GM23338 (cell line): ENCODE results near the gene SLC26A6. TPM values are rescaled to one million over a fixed set of nuclear protein-coding genes. Genes with fewer than 3 reads are reported as not detected.

Experiments used
- ATAC-seq: fragments of 200-7000 bp; cut with Tn5 transposase; 3 replicates; pipeline ENCODE4 v1.9.1; 2020
- DNase-seq: peaks from one replicate; pipeline ENCODE4 v3.0.0-alpha.2; 2015; ENCODE audit warnings: low spot score
- H2AFZ ChIP-seq: fragments of 200-600 bp; sonication (generic); 2 replicates; pipeline ENCODE4 v1.8.0; 2016; ENCODE audit warnings: antibody characterized with exemption, mild to moderate bottlenecking, moderate library complexity
- H3F3A ChIP-seq: fragments of 200-600 bp; sonication (generic); replicated peaks from 2 replicates; pipeline ENCODE4 v1.8.0; 2017; ENCODE audit warnings: antibody characterized with exemption, mixed run types, low read depth
- H3K27ac ChIP-seq: fragments of 200-600 bp; sonication (generic); 2 replicates; pipeline ENCODE4 v1.6.1; 2016; ENCODE audit warnings: low read depth
- H3K27me3 ChIP-seq: fragments of 200-600 bp; sonication (generic); 2 replicates; pipeline ENCODE4 v1.8.0; 2016; ENCODE audit warnings: mild to moderate bottlenecking, mixed run types, moderate library complexity; ENCODE audit not compliant: insufficient read depth
- H3K36me3 ChIP-seq: fragments of 200-600 bp; sonication (generic); 2 replicates; pipeline ENCODE4 v1.8.0; 2016; ENCODE audit warnings: mild to moderate bottlenecking; ENCODE audit not compliant: insufficient read depth
- H3K4me1 ChIP-seq: fragments of 200-600 bp; sonication (generic); 2 replicates; pipeline ENCODE4 v1.8.0; 2016; ENCODE audit warnings: mild to moderate bottlenecking, moderate library complexity; ENCODE audit not compliant: insufficient read depth
- H3K4me2 ChIP-seq: fragments of 200-600 bp; sonication (generic); 2 replicates; pipeline ENCODE4 v1.7.1; 2017; ENCODE audit warnings: mixed run types
- H3K4me3 ChIP-seq: fragments of 200-600 bp; sonication (generic); 2 replicates; pipeline ENCODE4 v1.6.1; 2016; ENCODE audit warnings: mixed run types
- H3K79me2 ChIP-seq: fragments of 200-600 bp; sonication (generic); replicated peaks from 2 replicates; pipeline ENCODE4 v1.8.0; 2017; ENCODE audit warnings: mild to moderate bottlenecking; ENCODE audit not compliant: insufficient read depth
- H3K9me2 ChIP-seq: fragments of 200-600 bp; sonication (generic); 2 replicates; pipeline ENCODE4 v1.8.0; 2017; ENCODE audit not compliant: insufficient read depth
- H4K20me1 ChIP-seq: fragments of 200-600 bp; sonication (generic); replicated peaks from 2 replicates; pipeline ENCODE4 v1.8.0; 2017; ENCODE audit warnings: mild to moderate bottlenecking; ENCODE audit not compliant: insufficient read depth
- H3K27ac Mint-ChIP-seq: 2 replicates; pipeline ENCODE4 v1.8.0; 2020; ENCODE audit warnings: inconsistent platforms, mild to moderate bottlenecking, moderate library complexity, mixed read lengths
- H3K27me3 Mint-ChIP-seq: 3 replicates; pipeline ENCODE4 v1.8.0; 2022; ENCODE audit warnings: low read depth, mild to moderate bottlenecking, moderate library complexity, mixed read lengths, inconsistent platforms; ENCODE audit not compliant: insufficient read depth, poor library complexity
- H3K36me3 Mint-ChIP-seq: 3 replicates; pipeline ENCODE4 v1.8.0; 2021; ENCODE audit warnings: low read depth, mild to moderate bottlenecking, inconsistent platforms, moderate library complexity, mixed read lengths
- H3K4me1 Mint-ChIP-seq: 3 replicates; pipeline ENCODE4 v1.8.0; 2020; ENCODE audit warnings: mild to moderate bottlenecking, inconsistent platforms, mixed read lengths
- H3K4me3 Mint-ChIP-seq: 3 replicates; pipeline ENCODE4 v1.8.0; 2021; ENCODE audit warnings: moderate library complexity, mild to moderate bottlenecking, inconsistent platforms, mixed read lengths
- H3K9me3 Mint-ChIP-seq: 3 replicates; pipeline ENCODE4 v1.8.0; 2020; ENCODE audit warnings: moderate library complexity, mild to moderate bottlenecking, inconsistent platforms, mixed read lengths
- CREB1 ChIP-seq: fragments of 250-450 bp; sonication (Bioruptor Pico); IDR thresholded peaks from 2 replicates; pipeline ENCODE4 v1.5.0; 2020; ENCODE audit warnings: low read depth, mild to moderate bottlenecking, moderate library complexity
- ETS1 ChIP-seq: IDR thresholded peaks from 2 replicates; pipeline ENCODE4 v1.6.1; 2016; ENCODE audit warnings: antibody characterized with exemption
- EZH2 ChIP-seq: fragments of 200-600 bp; sonication (generic); IDR thresholded peaks from one replicate; pipeline ENCODE4 v1.8.0; 2017; ENCODE audit warnings: antibody characterized with exemption, mild to moderate bottlenecking, low read depth; ENCODE audit not compliant: unreplicated experiment
- EZH2phosphoT487 ChIP-seq: fragments of 200-600 bp; sonication (generic); IDR thresholded peaks from one replicate; pipeline ENCODE4 v1.8.1; 2018; ENCODE audit warnings: antibody characterized with exemption; ENCODE audit not compliant: unreplicated experiment
- JUNB ChIP-seq: IDR thresholded peaks from one replicate; pipeline ENCODE4 v1.6.1; 2016; ENCODE audit warnings: antibody characterized with exemption; ENCODE audit not compliant: unreplicated experiment
- NANOG ChIP-seq: IDR thresholded peaks from 2 replicates; pipeline ENCODE4 v1.6.1; 2016; ENCODE audit warnings: antibody characterized with exemption, borderline replicate concordance
- POLR2AphosphoS5 ChIP-seq: IDR thresholded peaks from 2 replicates; pipeline ENCODE4 v1.6.1; 2016; ENCODE audit warnings: antibody characterized with exemption, low read depth
- REST ChIP-seq: IDR thresholded peaks from one replicate; pipeline ENCODE4 v1.6.1; 2018; ENCODE audit warnings: antibody characterized with exemption; ENCODE audit not compliant: unreplicated experiment
- ZNF114 ChIP-seq: fragments of 250-450 bp; sonication (Bioruptor Pico); IDR thresholded peaks from 2 replicates; pipeline ENCODE4 v1.5.0; 2020; ENCODE audit warnings: mild to moderate bottlenecking, moderate library complexity
- ZNF331 ChIP-seq: fragments of 250-450 bp; sonication (Bioruptor Pico); IDR thresholded peaks from 2 replicates; pipeline ENCODE4 v1.5.0; 2020; ENCODE audit warnings: low read depth, mild to moderate bottlenecking, moderate library complexity
- polyA plus RNA-seq: library from polyadenylated mRNA; unstranded; fragments of >200 nt; fragmentation: Nextera tagmentation; extraction: Ambion mirVana; gene quantifications from 2 replicates; pipeline ENCODE4 v1.2.1, GENCODE V29; 2016
- total RNA-seq: library from RNA; depleted of rRNA; stranded (reverse); fragments of >200 nt; shearing (Covaris generic); gene quantifications from 2 replicates; pipeline ENCODE4 v1.2.3, GENCODE V29; 2014
- TF ChIP-seq, protein P1 (sequence below), 2 experiments: fragments of 200-600 bp in 1 of 2; sonication (generic) in 1 of 2; conservative IDR thresholded peaks; 2 replicates each; pipeline versions ENCODE4 v1.5.1 to v1.6.1; 2016 to 2017; ENCODE audit warnings: antibody characterized with exemption in 2 of 2, low read depth in 2 of 2, mild to moderate bottlenecking in 2 of 2, moderate library complexity in 1 of 2

The SLC26A6 gene
- total and polyA plus RNA-seq, 2 experiments from 2014 or later = 34.3 to 96.4 TPM

GRCh38 chr3:48651771-48652170, 16.5 kb upstream of the SLC26A6 start (continued):
- TF ChIP-seq, protein P1, sequence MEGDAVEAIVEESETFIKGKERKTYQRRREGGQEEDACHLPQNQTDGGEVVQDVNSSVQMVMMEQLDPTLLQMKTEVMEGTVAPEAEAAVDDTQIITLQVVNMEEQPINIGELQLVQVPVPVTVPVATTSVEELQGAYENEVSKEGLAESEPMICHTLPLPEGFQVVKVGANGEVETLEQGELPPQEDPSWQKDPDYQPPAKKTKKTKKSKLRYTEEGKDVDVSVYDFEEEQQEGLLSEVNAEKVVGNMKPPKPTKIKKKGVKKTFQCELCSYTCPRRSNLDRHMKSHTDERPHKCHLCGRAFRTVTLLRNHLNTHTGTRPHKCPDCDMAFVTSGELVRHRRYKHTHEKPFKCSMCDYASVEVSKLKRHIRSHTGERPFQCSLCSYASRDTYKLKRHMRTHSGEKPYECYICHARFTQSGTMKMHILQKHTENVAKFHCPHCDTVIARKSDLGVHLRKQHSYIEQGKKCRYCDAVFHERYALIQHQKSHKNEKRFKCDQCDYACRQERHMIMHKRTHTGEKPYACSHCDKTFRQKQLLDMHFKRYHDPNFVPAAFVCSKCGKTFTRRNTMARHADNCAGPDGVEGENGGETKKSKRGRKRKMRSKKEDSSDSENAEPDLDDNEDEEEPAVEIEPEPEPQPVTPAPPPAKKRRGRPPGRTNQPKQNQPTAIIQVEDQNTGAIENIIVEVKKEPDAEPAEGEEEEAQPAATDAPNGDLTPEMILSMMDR (conservative IDR thresholded peaks at IDR 0.05; ENCODE audit: low read depth in 2 of 2) = no peak
- TF ChIP-seq ETS1 (no peak), EZH2phosphoT487 (no peak), NANOG (no peak), ZNF114 (CRISPR knock-in tag) (no peak), JUNB (no peak)

DNA sequence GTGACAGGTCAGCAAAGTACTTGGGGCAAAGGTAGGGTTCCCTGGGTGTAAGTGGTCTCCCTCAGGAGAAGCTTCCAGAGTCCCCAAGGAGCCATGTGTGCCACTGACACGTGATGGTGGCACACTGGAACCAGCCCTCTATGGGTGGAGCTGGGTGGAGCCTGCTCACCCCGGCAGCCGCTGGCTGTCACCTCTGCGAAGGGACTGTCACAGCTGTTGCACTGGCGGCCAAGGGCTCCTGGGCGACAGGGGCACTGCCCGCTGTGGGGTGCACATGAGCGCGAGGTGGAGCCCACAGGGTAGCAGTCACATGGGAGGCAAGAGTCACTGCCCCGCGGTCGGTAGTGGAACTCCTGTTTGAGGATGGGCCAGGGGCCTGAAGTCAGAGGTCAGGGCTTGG, 15.5 kb upstream of the SLC26A6 start:
- peaks cover 3% of the 10 kb centered on the region; the same call in 1 of the 2 replicates for H3K4me1 ChIP-seq
- peaks cover 4% of the 10 kb centered on the region; the same call in 1 of the 2 replicates for H3F3A ChIP-seq
- no peaks in the 10 kb centered on the region for H3K27me3 ChIP-seq
- H3K9me3 Mint-ChIP-seq = no peaks in the 10 kb centered on the region
- ATAC-seq (no peak), DNase-seq (no peak)
- no peak overlapping the region for H3K4me3 Mint-ChIP-seq
- peaks cover 31% of the 10 kb centered on the region for H3K36me3 Mint-ChIP-seq
- no peaks in the 10 kb centered on the region for H3K79me2 ChIP-seq
- H2AFZ ChIP-seq = no peak overlapping the region
- H3K27me3 Mint-ChIP-seq = peaks cover 11% of the 10 kb centered on the region
- H3K27ac ChIP-seq = no peak overlapping the region
- no peak for TF ChIP-seq ZNF114 (CRISPR knock-in tag)
- TF ChIP-seq CREB1 (CRISPR knock-in tag) = no peak
- 0 out of 2 replicates have a peak, but pooled peaks cover 3% of the 10 kb centered on the region for H4K20me1 ChIP-seq
- H3K36me3 ChIP-seq = no peaks in the 10 kb centered on the region; the same call in 1 of the 2 replicates
- H3K9me2 ChIP-seq = no peaks in the 10 kb centered on the region
- H3K4me1 Mint-ChIP-seq = peaks cover 5% of the 10 kb centered on the region; the same call in 1 of the 3 replicates
- no peak overlapping the region for H3K27ac Mint-ChIP-seq
- H3K4me3 ChIP-seq = no peak overlapping the region
- no peak overlapping the region for H3K4me2 ChIP-seq

DNA sequence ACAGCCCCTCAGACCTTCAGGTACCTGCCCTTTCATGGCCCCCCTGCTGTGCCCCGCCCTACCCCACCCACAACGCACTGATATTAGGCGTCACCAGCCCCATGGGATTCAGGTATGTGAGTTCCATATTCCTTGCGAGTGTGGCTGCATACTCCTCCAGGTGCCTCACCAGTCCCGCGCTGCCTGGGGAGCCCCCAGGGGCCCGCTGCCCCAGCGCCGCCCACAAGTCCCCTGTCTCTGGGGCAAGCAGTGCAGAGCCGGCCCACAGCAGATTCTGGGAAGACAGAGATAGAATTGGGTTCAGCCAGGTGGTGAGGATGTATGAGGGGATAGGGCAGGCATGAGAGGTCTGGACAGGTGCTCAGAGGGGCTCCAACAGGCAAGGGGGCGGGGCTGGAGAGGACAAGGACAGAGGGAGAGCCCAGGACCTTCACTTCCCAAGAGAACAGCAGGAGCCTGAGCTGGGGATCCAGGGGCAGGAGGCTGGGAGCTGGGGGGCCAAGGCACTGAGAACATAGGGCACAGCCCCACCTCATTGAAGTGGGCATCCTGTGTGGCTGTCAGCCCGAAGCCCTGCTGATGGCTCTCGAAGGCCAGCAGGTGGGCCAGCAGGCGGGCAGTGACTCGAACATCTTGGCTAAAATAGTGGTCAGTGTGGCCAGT, 13.1 kb upstream of the SLC26A6 start:
- H3K4me1 Mint-ChIP-seq = no peaks in the 10 kb centered on the region
- Histone ChIP-seq H2AFZ (no peak overlapping the region), H3K36me3 (no peaks in the 10 kb centered on the region; the same call in 1 of the 2 replicates), H3K4me2 (no peak overlapping the region), H4K20me1 (0 out of 2 replicates have a peak, but pooled peaks cover 3% of the 10 kb centered on the region), H3F3A (no peaks in the 10 kb centered on the region), H3K79me2 (no peaks in the 10 kb centered on the region), H3K4me1 (no peaks in the 10 kb centered on the region), H3K27me3 (no peaks in the 10 kb centered on the region), H3K9me2 (no peaks in the 10 kb centered on the region), H3K27ac (no peak overlapping the region), H3K4me3 (no peak overlapping the region)
- peaks cover 20% of the 10 kb centered on the region for H3K36me3 Mint-ChIP-seq
- no peaks in the 10 kb centered on the region for H3K9me3 Mint-ChIP-seq
- ATAC-seq (no peak), DNase-seq (no peak)
- H3K4me3 Mint-ChIP-seq = no peak overlapping the region
- no peak overlapping the region for H3K27ac Mint-ChIP-seq
- peaks cover 8% of the 10 kb centered on the region for H3K27me3 Mint-ChIP-seq
- TF ChIP-seq JUNB (no peak), NANOG (no peak), REST (no peak), POLR2AphosphoS5 (no peak), ZNF331 (CRISPR knock-in tag) (no peak), EZH2 (no peak), CREB1 (CRISPR knock-in tag) (no peak)
- TF ChIP-seq, protein P1 (conservative IDR thresholded peaks at IDR 0.05; ENCODE audit: low read depth in 2 of 2) = no peak
